GM23338 (cell line): ENCODE results near the gene NUP98. TPM values are rescaled to one million over a fixed set of nuclear protein-coding genes. Genes with fewer than 3 reads are reported as not detected.

ENCODE experiments used
- ATAC-seq: fragments of 200-7000 bp; cut with Tn5 transposase; 3 replicates; pipeline ENCODE4 v1.9.1; 2020
- DNase-seq: peaks from one replicate; pipeline ENCODE4 v3.0.0-alpha.2; 2015; ENCODE audit warnings: low spot score
- H2AFZ ChIP-seq: fragments of 200-600 bp; sonication (generic); 2 replicates; pipeline ENCODE4 v1.8.0; 2016; ENCODE audit warnings: antibody characterized with exemption, mild to moderate bottlenecking, moderate library complexity
- H3F3A ChIP-seq: fragments of 200-600 bp; sonication (generic); replicated peaks from 2 replicates; pipeline ENCODE4 v1.8.0; 2017; ENCODE audit warnings: antibody characterized with exemption, mixed run types, low read depth
- H3K27ac ChIP-seq: fragments of 200-600 bp; sonication (generic); 2 replicates; pipeline ENCODE4 v1.6.1; 2016; ENCODE audit warnings: low read depth
- H3K27me3 ChIP-seq: fragments of 200-600 bp; sonication (generic); 2 replicates; pipeline ENCODE4 v1.8.0; 2016; ENCODE audit warnings: mild to moderate bottlenecking, mixed run types, moderate library complexity; ENCODE audit not compliant: insufficient read depth
- H3K36me3 ChIP-seq: fragments of 200-600 bp; sonication (generic); 2 replicates; pipeline ENCODE4 v1.8.0; 2016; ENCODE audit warnings: mild to moderate bottlenecking; ENCODE audit not compliant: insufficient read depth
- H3K4me1 ChIP-seq: fragments of 200-600 bp; sonication (generic); 2 replicates; pipeline ENCODE4 v1.8.0; 2016; ENCODE audit warnings: mild to moderate bottlenecking, moderate library complexity; ENCODE audit not compliant: insufficient read depth
- H3K4me2 ChIP-seq: fragments of 200-600 bp; sonication (generic); 2 replicates; pipeline ENCODE4 v1.7.1; 2017; ENCODE audit warnings: mixed run types
- H3K4me3 ChIP-seq: fragments of 200-600 bp; sonication (generic); 2 replicates; pipeline ENCODE4 v1.6.1; 2016; ENCODE audit warnings: mixed run types
- H3K79me2 ChIP-seq: fragments of 200-600 bp; sonication (generic); replicated peaks from 2 replicates; pipeline ENCODE4 v1.8.0; 2017; ENCODE audit warnings: mild to moderate bottlenecking; ENCODE audit not compliant: insufficient read depth
- H3K9me2 ChIP-seq: fragments of 200-600 bp; sonication (generic); 2 replicates; pipeline ENCODE4 v1.8.0; 2017; ENCODE audit not compliant: insufficient read depth
- H4K20me1 ChIP-seq: fragments of 200-600 bp; sonication (generic); replicated peaks from 2 replicates; pipeline ENCODE4 v1.8.0; 2017; ENCODE audit warnings: mild to moderate bottlenecking; ENCODE audit not compliant: insufficient read depth
- H3K27ac Mint-ChIP-seq: 2 replicates; pipeline ENCODE4 v1.8.0; 2020; ENCODE audit warnings: inconsistent platforms, mild to moderate bottlenecking, moderate library complexity, mixed read lengths
- H3K27me3 Mint-ChIP-seq: 3 replicates; pipeline ENCODE4 v1.8.0; 2022; ENCODE audit warnings: low read depth, mild to moderate bottlenecking, moderate library complexity, mixed read lengths, inconsistent platforms; ENCODE audit not compliant: insufficient read depth, poor library complexity
- H3K36me3 Mint-ChIP-seq: 3 replicates; pipeline ENCODE4 v1.8.0; 2021; ENCODE audit warnings: low read depth, mild to moderate bottlenecking, inconsistent platforms, moderate library complexity, mixed read lengths
- H3K4me1 Mint-ChIP-seq: 3 replicates; pipeline ENCODE4 v1.8.0; 2020; ENCODE audit warnings: mild to moderate bottlenecking, inconsistent platforms, mixed read lengths
- H3K4me3 Mint-ChIP-seq: 3 replicates; pipeline ENCODE4 v1.8.0; 2021; ENCODE audit warnings: moderate library complexity, mild to moderate bottlenecking, inconsistent platforms, mixed read lengths
- H3K9me3 Mint-ChIP-seq: 3 replicates; pipeline ENCODE4 v1.8.0; 2020; ENCODE audit warnings: moderate library complexity, mild to moderate bottlenecking, inconsistent platforms, mixed read lengths
- CREB1 ChIP-seq: fragments of 250-450 bp; sonication (Bioruptor Pico); IDR thresholded peaks from 2 replicates; pipeline ENCODE4 v1.5.0; 2020; ENCODE audit warnings: low read depth, mild to moderate bottlenecking, moderate library complexity
- EZH2 ChIP-seq: fragments of 200-600 bp; sonication (generic); IDR thresholded peaks from one replicate; pipeline ENCODE4 v1.8.0; 2017; ENCODE audit warnings: antibody characterized with exemption, mild to moderate bottlenecking, low read depth; ENCODE audit not compliant: unreplicated experiment
- EZH2phosphoT487 ChIP-seq: fragments of 200-600 bp; sonication (generic); IDR thresholded peaks from one replicate; pipeline ENCODE4 v1.8.1; 2018; ENCODE audit warnings: antibody characterized with exemption; ENCODE audit not compliant: unreplicated experiment
- JUNB ChIP-seq: IDR thresholded peaks from one replicate; pipeline ENCODE4 v1.6.1; 2016; ENCODE audit warnings: antibody characterized with exemption; ENCODE audit not compliant: unreplicated experiment
- NANOG ChIP-seq: IDR thresholded peaks from 2 replicates; pipeline ENCODE4 v1.6.1; 2016; ENCODE audit warnings: antibody characterized with exemption, borderline replicate concordance
- POLR2AphosphoS5 ChIP-seq: IDR thresholded peaks from 2 replicates; pipeline ENCODE4 v1.6.1; 2016; ENCODE audit warnings: antibody characterized with exemption, low read depth
- REST ChIP-seq: IDR thresholded peaks from one replicate; pipeline ENCODE4 v1.6.1; 2018; ENCODE audit warnings: antibody characterized with exemption; ENCODE audit not compliant: unreplicated experiment
- STAT1 ChIP-seq: IDR thresholded peaks from one replicate; pipeline ENCODE4 v1.6.1; 2016; ENCODE audit warnings: antibody characterized with exemption; ENCODE audit not compliant: unreplicated experiment
- ZNF114 ChIP-seq: fragments of 250-450 bp; sonication (Bioruptor Pico); IDR thresholded peaks from 2 replicates; pipeline ENCODE4 v1.5.0; 2020; ENCODE audit warnings: mild to moderate bottlenecking, moderate library complexity
- ZNF331 ChIP-seq: fragments of 250-450 bp; sonication (Bioruptor Pico); IDR thresholded peaks from 2 replicates; pipeline ENCODE4 v1.5.0; 2020; ENCODE audit warnings: low read depth, mild to moderate bottlenecking, moderate library complexity
- polyA plus RNA-seq: library from polyadenylated mRNA; unstranded; fragments of >200 nt; fragmentation: Nextera tagmentation; extraction: Ambion mirVana; gene quantifications from 2 replicates; pipeline ENCODE4 v1.2.1, GENCODE V29; 2016
- total RNA-seq: library from RNA; depleted of rRNA; stranded (reverse); fragments of >200 nt; shearing (Covaris generic); gene quantifications from 2 replicates; pipeline ENCODE4 v1.2.3, GENCODE V29; 2014
- TF ChIP-seq, protein P1 (sequence below), 2 experiments: fragments of 200-600 bp in 1 of 2; sonication (generic) in 1 of 2; conservative IDR thresholded peaks; 2 replicates each; pipeline versions ENCODE4 v1.5.1 to v1.6.1; 2016 to 2017; ENCODE audit warnings: antibody characterized with exemption in 2 of 2, low read depth in 2 of 2, mild to moderate bottlenecking in 2 of 2, moderate library complexity in 1 of 2
- TF ChIP-seq, protein P2 (sequence below): IDR thresholded peaks from 2 replicates; pipeline ENCODE4 v1.6.1; 2016; ENCODE audit warnings: antibody characterized with exemption
- TF ChIP-seq, protein P3 (sequence below): fragments of 250-450 bp; sonication (Bioruptor Pico); IDR thresholded peaks from 2 replicates; pipeline ENCODE4 v1.5.0; 2020; ENCODE audit warnings: mild to moderate bottlenecking, moderate library complexity

NUP98 gene
- total and polyA plus RNA-seq, 2 experiments from 2014 or later: 23.9 to 174 TPM

DNA sequence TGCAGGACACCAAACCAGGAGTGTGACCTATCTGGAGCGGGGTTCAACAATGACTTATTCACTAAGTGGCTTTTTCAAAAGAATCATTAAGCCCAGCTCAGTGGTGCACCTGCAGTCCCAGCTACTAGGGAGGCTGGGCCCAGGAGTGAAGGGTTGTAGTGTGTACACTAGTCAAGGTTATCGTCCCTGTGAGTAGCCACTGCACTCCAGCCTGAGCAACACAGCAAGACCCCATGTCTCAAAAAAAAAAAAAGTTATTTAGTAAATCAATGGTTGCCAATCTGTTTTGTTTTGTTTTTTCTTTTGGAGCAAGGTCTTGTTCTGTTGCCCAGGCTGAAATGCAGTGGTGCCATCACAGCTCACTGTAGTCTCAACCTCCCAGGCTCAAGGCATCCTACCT, 35.5 kb upstream of the NUP98 start:
- H3K4me1 Mint-ChIP-seq: peaks cover 34% of the 10 kb centered on the region
- H3K9me3 Mint-ChIP-seq: no peaks in the 10 kb centered on the region
- Histone ChIP-seq H3K36me3 (no peaks in the 10 kb centered on the region; the same call in 1 of the 2 replicates), H3K27ac (no peak overlapping the region), H3K4me1 (peaks cover 24% of the 10 kb centered on the region), H3K27me3 (no peaks in the 10 kb centered on the region), H4K20me1 (peaks cover 43% of the 10 kb centered on the region), H3K9me2 (no peaks in the 10 kb centered on the region), H3K79me2 (peaks cover 56% of the 10 kb centered on the region), H3K4me2 (no peak overlapping the region), H2AFZ (no peak overlapping the region), H3K4me3 (no peak overlapping the region), H3F3A (0 out of 2 replicates have a peak, but pooled peaks cover 3% of the 10 kb centered on the region)
- no peak for TF ChIP-seq NANOG
- TF ChIP-seq, protein P1, sequence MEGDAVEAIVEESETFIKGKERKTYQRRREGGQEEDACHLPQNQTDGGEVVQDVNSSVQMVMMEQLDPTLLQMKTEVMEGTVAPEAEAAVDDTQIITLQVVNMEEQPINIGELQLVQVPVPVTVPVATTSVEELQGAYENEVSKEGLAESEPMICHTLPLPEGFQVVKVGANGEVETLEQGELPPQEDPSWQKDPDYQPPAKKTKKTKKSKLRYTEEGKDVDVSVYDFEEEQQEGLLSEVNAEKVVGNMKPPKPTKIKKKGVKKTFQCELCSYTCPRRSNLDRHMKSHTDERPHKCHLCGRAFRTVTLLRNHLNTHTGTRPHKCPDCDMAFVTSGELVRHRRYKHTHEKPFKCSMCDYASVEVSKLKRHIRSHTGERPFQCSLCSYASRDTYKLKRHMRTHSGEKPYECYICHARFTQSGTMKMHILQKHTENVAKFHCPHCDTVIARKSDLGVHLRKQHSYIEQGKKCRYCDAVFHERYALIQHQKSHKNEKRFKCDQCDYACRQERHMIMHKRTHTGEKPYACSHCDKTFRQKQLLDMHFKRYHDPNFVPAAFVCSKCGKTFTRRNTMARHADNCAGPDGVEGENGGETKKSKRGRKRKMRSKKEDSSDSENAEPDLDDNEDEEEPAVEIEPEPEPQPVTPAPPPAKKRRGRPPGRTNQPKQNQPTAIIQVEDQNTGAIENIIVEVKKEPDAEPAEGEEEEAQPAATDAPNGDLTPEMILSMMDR (conservative IDR thresholded peaks at IDR 0.05; ENCODE audit: low read depth in 2 of 2): no peak
- TF ChIP-seq CREB1 (CRISPR knock-in tag): no peak
- TF ChIP-seq STAT1: no peak
- TF ChIP-seq ZNF114 (CRISPR knock-in tag): no peak
- TF ChIP-seq EZH2: no peak
- TF ChIP-seq EZH2phosphoT487: no peak
- TF ChIP-seq, protein P2, sequence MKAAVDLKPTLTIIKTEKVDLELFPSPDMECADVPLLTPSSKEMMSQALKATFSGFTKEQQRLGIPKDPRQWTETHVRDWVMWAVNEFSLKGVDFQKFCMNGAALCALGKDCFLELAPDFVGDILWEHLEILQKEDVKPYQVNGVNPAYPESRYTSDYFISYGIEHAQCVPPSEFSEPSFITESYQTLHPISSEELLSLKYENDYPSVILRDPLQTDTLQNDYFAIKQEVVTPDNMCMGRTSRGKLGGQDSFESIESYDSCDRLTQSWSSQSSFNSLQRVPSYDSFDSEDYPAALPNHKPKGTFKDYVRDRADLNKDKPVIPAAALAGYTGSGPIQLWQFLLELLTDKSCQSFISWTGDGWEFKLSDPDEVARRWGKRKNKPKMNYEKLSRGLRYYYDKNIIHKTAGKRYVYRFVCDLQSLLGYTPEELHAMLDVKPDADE: no peak
- TF ChIP-seq POLR2AphosphoS5: no peak
- TF ChIP-seq, protein P3, sequence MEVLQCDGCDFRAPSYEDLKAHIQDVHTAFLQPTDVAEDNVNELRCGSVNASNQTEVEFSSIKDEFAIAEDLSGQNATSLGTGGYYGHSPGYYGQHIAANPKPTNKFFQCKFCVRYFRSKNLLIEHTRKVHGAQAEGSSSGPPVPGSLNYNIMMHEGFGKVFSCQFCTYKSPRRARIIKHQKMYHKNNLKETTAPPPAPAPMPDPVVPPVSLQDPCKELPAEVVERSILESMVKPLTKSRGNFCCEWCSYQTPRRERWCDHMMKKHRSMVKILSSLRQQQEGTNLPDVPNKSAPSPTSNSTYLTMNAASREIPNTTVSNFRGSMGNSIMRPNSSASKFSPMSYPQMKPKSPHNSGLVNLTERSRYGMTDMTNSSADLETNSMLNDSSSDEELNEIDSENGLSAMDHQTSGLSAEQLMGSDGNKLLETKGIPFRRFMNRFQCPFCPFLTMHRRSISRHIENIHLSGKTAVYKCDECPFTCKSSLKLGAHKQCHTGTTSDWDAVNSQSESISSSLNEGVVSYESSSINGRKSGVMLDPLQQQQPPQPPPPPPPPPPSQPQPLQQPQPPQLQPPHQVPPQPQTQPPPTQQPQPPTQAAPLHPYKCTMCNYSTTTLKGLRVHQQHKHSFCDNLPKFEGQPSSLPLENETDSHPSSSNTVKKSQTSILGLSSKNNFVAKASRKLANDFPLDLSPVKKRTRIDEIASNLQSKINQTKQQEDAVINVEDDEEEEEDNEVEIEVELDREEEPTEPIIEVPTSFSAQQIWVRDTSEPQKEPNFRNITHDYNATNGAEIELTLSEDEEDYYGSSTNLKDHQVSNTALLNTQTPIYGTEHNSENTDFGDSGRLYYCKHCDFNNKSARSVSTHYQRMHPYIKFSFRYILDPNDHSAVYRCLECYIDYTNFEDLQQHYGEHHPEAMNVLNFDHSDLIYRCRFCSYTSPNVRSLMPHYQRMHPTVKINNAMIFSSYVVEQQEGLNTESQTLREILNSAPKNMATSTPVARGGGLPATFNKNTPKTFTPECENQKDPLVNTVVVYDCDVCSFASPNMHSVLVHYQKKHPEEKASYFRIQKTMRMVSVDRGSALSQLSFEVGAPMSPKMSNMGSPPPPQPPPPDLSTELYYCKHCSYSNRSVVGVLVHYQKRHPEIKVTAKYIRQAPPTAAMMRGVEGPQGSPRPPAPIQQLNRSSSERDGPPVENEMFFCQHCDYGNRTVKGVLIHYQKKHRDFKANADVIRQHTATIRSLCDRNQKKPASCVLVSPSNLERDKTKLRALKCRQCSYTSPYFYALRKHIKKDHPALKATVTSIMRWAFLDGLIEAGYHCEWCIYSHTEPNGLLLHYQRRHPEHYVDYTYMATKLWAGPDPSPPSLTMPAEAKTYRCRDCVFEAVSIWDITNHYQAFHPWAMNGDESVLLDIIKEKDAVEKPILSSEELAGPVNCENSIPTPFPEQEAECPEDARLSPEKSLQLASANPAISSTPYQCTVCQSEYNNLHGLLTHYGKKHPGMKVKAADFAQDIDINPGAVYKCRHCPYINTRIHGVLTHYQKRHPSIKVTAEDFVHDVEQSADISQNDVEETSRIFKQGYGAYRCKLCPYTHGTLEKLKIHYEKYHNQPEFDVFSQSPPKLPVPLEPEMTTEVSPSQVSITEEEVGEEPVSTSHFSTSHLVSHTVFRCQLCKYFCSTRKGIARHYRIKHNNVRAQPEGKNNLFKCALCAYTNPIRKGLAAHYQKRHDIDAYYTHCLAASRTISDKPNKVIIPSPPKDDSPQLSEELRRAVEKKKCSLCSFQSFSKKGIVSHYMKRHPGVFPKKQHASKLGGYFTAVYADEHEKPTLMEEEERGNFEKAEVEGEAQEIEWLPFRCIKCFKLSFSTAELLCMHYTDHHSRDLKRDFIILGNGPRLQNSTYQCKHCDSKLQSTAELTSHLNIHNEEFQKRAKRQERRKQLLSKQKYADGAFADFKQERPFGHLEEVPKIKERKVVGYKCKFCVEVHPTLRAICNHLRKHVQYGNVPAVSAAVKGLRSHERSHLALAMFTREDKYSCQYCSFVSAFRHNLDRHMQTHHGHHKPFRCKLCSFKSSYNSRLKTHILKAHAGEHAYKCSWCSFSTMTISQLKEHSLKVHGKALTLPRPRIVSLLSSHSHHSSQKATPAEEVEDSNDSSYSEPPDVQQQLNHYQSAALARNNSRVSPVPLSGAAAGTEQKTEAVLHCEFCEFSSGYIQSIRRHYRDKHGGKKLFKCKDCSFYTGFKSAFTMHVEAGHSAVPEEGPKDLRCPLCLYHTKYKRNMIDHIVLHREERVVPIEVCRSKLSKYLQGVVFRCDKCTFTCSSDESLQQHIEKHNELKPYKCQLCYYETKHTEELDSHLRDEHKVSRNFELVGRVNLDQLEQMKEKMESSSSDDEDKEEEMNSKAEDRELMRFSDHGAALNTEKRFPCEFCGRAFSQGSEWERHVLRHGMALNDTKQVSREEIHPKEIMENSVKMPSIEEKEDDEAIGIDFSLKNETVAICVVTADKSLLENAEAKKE (CRISPR knock-in tag): no peak
- TF ChIP-seq JUNB: no peak
- TF ChIP-seq ZNF331 (CRISPR knock-in tag): no peak
- TF ChIP-seq REST: no peak
- peaks cover 32% of the 10 kb centered on the region for H3K36me3 Mint-ChIP-seq
- H3K27me3 Mint-ChIP-seq: peaks cover 8% of the 10 kb centered on the region
- no peak for DNase-seq
- H3K27ac Mint-ChIP-seq: no peak overlapping the region
- H3K4me3 Mint-ChIP-seq: no peak overlapping the region
- ATAC-seq: no peak
